ENCODE results near the gene ROBO1.

DNA sequence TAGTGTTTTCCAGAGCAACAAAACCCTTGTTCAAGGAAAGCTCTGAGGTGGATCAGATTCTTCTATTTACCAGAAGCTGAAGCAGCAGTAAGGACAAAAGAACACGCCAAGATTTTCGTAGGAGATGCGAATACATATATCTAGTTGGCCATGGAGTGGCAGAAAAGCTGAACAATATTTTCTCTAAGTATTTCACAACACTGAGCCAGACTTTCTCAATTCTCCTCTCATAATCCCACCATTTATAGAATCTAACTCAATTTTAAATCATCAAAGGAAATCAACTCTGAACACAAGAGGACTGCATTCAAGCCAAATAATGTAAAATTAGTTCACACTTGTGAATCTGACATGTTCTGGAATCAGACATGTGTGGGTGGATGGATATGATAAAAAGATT is 775.0 kb downstream of the ROBO1 start:
- TF ChIP-seq, protein P1, sequence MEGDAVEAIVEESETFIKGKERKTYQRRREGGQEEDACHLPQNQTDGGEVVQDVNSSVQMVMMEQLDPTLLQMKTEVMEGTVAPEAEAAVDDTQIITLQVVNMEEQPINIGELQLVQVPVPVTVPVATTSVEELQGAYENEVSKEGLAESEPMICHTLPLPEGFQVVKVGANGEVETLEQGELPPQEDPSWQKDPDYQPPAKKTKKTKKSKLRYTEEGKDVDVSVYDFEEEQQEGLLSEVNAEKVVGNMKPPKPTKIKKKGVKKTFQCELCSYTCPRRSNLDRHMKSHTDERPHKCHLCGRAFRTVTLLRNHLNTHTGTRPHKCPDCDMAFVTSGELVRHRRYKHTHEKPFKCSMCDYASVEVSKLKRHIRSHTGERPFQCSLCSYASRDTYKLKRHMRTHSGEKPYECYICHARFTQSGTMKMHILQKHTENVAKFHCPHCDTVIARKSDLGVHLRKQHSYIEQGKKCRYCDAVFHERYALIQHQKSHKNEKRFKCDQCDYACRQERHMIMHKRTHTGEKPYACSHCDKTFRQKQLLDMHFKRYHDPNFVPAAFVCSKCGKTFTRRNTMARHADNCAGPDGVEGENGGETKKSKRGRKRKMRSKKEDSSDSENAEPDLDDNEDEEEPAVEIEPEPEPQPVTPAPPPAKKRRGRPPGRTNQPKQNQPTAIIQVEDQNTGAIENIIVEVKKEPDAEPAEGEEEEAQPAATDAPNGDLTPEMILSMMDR (IDR thresholded peaks at IDR 0.05) = no peak
- TF ChIP-seq POLR2A (IDR thresholded peaks at IDR 0.05) = no peak

Measured in thyroid gland (tissue), 4 donors.